GM12874 (cell line): ENCODE results near the gene SIK2.

ENCODE experiments used
- TF ChIP-seq, protein P1 (sequence below): IDR thresholded peaks from 2 replicates; pipeline ENCODE4 v1.5.1; 2011; ENCODE audit warnings: low read depth, mild to moderate bottlenecking, control low read depth, low read length, moderate library complexity; ENCODE audit not compliant: insufficient read depth

Gene SIK2

GRCh38 chr11:111572581-111572980 is 29.7 kb upstream of the SIK2 start:
- TF ChIP-seq, protein P1, sequence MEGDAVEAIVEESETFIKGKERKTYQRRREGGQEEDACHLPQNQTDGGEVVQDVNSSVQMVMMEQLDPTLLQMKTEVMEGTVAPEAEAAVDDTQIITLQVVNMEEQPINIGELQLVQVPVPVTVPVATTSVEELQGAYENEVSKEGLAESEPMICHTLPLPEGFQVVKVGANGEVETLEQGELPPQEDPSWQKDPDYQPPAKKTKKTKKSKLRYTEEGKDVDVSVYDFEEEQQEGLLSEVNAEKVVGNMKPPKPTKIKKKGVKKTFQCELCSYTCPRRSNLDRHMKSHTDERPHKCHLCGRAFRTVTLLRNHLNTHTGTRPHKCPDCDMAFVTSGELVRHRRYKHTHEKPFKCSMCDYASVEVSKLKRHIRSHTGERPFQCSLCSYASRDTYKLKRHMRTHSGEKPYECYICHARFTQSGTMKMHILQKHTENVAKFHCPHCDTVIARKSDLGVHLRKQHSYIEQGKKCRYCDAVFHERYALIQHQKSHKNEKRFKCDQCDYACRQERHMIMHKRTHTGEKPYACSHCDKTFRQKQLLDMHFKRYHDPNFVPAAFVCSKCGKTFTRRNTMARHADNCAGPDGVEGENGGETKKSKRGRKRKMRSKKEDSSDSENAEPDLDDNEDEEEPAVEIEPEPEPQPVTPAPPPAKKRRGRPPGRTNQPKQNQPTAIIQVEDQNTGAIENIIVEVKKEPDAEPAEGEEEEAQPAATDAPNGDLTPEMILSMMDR: no peak

DNA sequence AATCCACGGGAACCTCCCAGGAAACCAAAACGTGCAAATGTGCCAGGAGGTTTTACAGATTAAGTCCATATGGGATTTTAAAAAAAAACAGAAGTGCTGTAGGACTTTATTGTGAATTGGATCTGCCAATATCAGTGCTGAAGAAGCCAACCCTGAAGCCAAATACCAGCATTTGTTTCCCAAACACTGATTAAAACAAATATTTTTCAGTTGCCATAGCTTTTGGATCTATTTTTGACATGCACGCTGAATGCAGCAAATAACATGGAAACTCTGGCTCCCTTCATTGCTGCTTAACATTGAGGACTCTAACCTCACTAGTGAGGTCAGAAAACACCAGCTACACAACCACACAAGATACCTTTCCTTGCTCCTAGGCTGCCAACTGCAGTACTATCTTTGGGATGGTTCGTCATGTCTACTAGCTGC is 28.4 kb upstream of the SIK2 start:
- TF ChIP-seq, protein P1: no peak

- TF ChIP-seq, protein P1: no peak
Measured at GRCh38 chr11:111574373-111575225, 27.6 kb upstream of the SIK2 start.

DNA sequence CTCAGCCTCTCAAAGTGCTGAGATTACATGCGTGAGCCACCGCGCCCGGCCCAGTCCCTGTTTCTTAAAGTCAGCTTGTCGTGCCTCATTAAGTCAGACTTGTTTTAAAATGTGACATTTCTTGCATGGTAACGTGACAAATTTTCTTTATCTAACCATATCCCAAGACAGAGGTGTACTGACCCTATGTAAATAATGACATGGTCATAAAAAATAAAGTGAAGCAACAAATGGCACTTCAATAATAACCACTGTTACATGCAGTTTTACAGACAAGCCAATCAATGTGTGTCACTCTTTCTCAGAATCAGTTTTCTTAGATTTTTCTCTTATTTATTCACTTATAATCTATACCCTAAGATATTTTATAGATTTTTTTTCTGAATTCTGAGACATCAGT is 26.5 kb upstream of the SIK2 start:
- TF ChIP-seq, protein P1: no peak

- TF ChIP-seq, protein P1: no peak
Measured at GRCh38 chr11:111577821-111578220, 24.4 kb upstream of the SIK2 start.

- TF ChIP-seq, protein P1: no peak
Measured at GRCh38 chr11:111581341-111581740, 20.9 kb upstream of the SIK2 start.

DNA sequence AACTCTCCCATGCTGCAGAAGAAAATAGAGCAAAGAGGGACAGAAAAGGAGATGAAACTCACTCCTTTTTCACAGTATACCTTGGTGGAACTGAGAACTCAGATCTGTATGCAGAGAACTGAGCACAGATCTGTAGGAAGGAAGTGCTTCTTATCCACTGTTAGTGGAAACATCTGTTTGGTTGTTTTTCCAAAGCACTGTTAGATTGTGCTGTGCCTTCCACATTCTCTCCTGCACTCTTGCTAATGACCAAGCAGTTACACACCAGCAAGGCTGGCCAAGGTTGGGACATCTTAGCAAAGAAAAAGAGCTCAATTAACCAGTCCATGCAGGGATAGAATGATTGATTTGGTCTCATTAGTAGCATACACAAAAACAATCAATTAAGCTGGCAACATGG is 20.1 kb upstream of the SIK2 start:
- TF ChIP-seq, protein P1: no peak
